Mesenchymal stem cell (in vitro differentiated cells and primary cell): ENCODE data around the gene CLCNKA.

Experiments
- DNase-seq: peaks from one replicate; pipeline ENCODE4 v3.0.0-alpha.2; 2013
- H2AFZ ChIP-seq: one replicate; pipeline ENCODE4 v1.6.1; 2013; ENCODE audit warnings: low read depth, mild to moderate bottlenecking, control low read depth, inconsistent platforms, low read length, moderate library complexity
- H2AK5ac ChIP-seq: 2 replicates; pipeline ENCODE4 v1.6.1; 2013; ENCODE audit warnings: low read length, moderate library complexity, mild to moderate bottlenecking, inconsistent platforms; ENCODE audit not compliant: severe bottlenecking
- H2BK120ac ChIP-seq: one replicate; pipeline ENCODE4 v1.6.1; 2013; ENCODE audit warnings: low read depth, mild to moderate bottlenecking, inconsistent platforms, low read length, moderate library complexity
- H2BK12ac ChIP-seq, 2 experiments: one replicate each; pipeline ENCODE4 v1.6.1; 2013; ENCODE audit warnings: inconsistent platforms in 2 of 2, low read length in 2 of 2, mild to moderate bottlenecking in 2 of 2, moderate library complexity in 2 of 2, control low read depth in 1 of 2
- H2BK15ac ChIP-seq: one replicate; pipeline ENCODE4 v1.6.1; 2013; ENCODE audit warnings: mild to moderate bottlenecking, low read depth, inconsistent platforms; ENCODE audit not compliant: poor library complexity, severe bottlenecking
- H2BK5ac ChIP-seq: 2 replicates; pipeline ENCODE4 v1.6.1; 2013; ENCODE audit warnings: low read depth, mild to moderate bottlenecking, low read length, control low read depth, inconsistent platforms; ENCODE audit not compliant: poor library complexity, severe bottlenecking
- H3K14ac ChIP-seq, 2 experiments: one replicate each; pipeline ENCODE4 v1.6.1; 2013; ENCODE audit warnings: inconsistent platforms in 2 of 2, low read length in 2 of 2, control low read depth in 1 of 2, mild to moderate bottlenecking in 1 of 2, moderate library complexity in 1 of 2
- H3K18ac ChIP-seq, 2 experiments: one replicate each; pipeline ENCODE4 v1.6.1; 2013; ENCODE audit warnings: inconsistent platforms in 2 of 2, low read length in 2 of 2, control low read depth in 1 of 2, low read depth in 1 of 2, mild to moderate bottlenecking in 1 of 2
- H3K23ac ChIP-seq, 2 experiments: one replicate each; pipeline ENCODE4 v1.6.1; 2013; ENCODE audit warnings: inconsistent platforms in 2 of 2, low read length in 2 of 2, mild to moderate bottlenecking in 2 of 2, moderate library complexity in 2 of 2, control low read depth in 1 of 2
- H3K27ac ChIP-seq: 2 replicates; pipeline ENCODE4 v1.5.1; 2013; ENCODE audit warnings: mild to moderate bottlenecking, moderate library complexity, low read length, control low read depth, inconsistent platforms; ENCODE audit not compliant: poor library complexity, severe bottlenecking
- H3K27me3 ChIP-seq, 2 experiments: 2 replicates each; pipeline versions ENCODE4 v1.6.1 to v1.7.0; 2013; ENCODE audit warnings: low read length in 2 of 2, mild to moderate bottlenecking in 2 of 2, moderate library complexity in 2 of 2, control low read depth in 1 of 2, inconsistent platforms in 1 of 2; ENCODE audit not compliant: control insufficient read depth in 1 of 2, insufficient read depth in 1 of 2
- H3K36me3 ChIP-seq, 2 experiments: 2 replicates each; pipeline versions ENCODE4 v1.6.1 to v1.7.0; 2013; ENCODE audit warnings: low read length in 2 of 2, control low read depth in 1 of 2, inconsistent platforms in 1 of 2, low read depth in 1 of 2, mild to moderate bottlenecking in 1 of 2; ENCODE audit not compliant: insufficient read depth in 2 of 2, control insufficient read depth in 1 of 2
- H3K4ac ChIP-seq, 2 experiments: one replicate each; pipeline ENCODE4 v1.6.1; 2013; ENCODE audit warnings: inconsistent platforms in 2 of 2, low read length in 2 of 2, mild to moderate bottlenecking in 2 of 2, moderate library complexity in 2 of 2, control low read depth in 1 of 2, low read depth in 1 of 2
- H3K4me1 ChIP-seq: 2 replicates; pipeline ENCODE4 v1.6.1; 2013; ENCODE audit warnings: low read depth, low read length, control low read depth; ENCODE audit not compliant: control insufficient read depth, insufficient read depth
- H3K4me2 ChIP-seq: 2 replicates; pipeline ENCODE4 v1.6.1; 2013; ENCODE audit warnings: low read length, mild to moderate bottlenecking, inconsistent platforms; ENCODE audit not compliant: poor library complexity, severe bottlenecking
- H3K4me3 ChIP-seq, 2 experiments: 2 replicates each; pipeline versions ENCODE4 v1.5.1 to v1.7.0; 2013; ENCODE audit warnings: low read length in 2 of 2, mild to moderate bottlenecking in 2 of 2, control low read depth in 1 of 2, low read depth in 1 of 2; ENCODE audit not compliant: insufficient read depth in 1 of 2
- H3K79me1 ChIP-seq: replicated peaks from 2 replicates; pipeline ENCODE4 v1.6.1; 2013; ENCODE audit warnings: mild to moderate bottlenecking, control low read depth, low read length, inconsistent platforms; ENCODE audit not compliant: poor library complexity, severe bottlenecking
- H3K9ac ChIP-seq: 2 replicates; pipeline ENCODE4 v1.7.0; 2013; ENCODE audit warnings: mild to moderate bottlenecking, low read length, moderate library complexity
- H3K9me3 ChIP-seq: 2 replicates; pipeline ENCODE4 v1.7.0; 2013; ENCODE audit warnings: mild to moderate bottlenecking, low read length; ENCODE audit not compliant: control insufficient read depth
- H4K8ac ChIP-seq: one replicate; pipeline ENCODE4 v1.6.1; 2013; ENCODE audit warnings: inconsistent platforms, mild to moderate bottlenecking, low read length, moderate library complexity
- H4K91ac ChIP-seq: one replicate; pipeline ENCODE4 v1.6.1; 2013; ENCODE audit warnings: mild to moderate bottlenecking, low read length, inconsistent platforms
- WGBS: methylation state at CpG from one replicate; pipeline ENCODE4 v1.1.7; 2013; ENCODE audit warnings: mixed read lengths; 5-methylcytosine and 5-hydroxymethylcytosine counted together

CLCNKA gene

GRCh38 chr1:16074217-16074616 is 52.4 kb downstream of the CLCNKA start:
- no peak overlapping the region for H2BK15ac ChIP-seq
- H3K9me3 ChIP-seq, result no peaks in the 10 kb centered on the region
- no peak overlapping the region for H3K9ac ChIP-seq
- no peak overlapping the region for H4K8ac ChIP-seq
- H3K27ac ChIP-seq, result no peak overlapping the region
- H3K18ac ChIP-seq, result peak overlapping the region in 1 of 2 experiments; percentile 34
- DNase-seq, result no peak
- no peak overlapping the region for H2BK120ac ChIP-seq
- no peak overlapping the region for H3K4me2 ChIP-seq
- no peak overlapping the region for H3K4ac ChIP-seq
- H2AFZ ChIP-seq, result no peak overlapping the region
- no peak overlapping the region for H3K23ac ChIP-seq
- H3K79me1 ChIP-seq, result no peaks in the 10 kb centered on the region
- H2BK5ac ChIP-seq, result no peak overlapping the region
- H3K27me3 ChIP-seq, result peaks cover 0 to 4% of the 10 kb centered on the region in 2 experiments
- peak overlapping the region in 1 of 2 experiments; percentile 36 for H3K14ac ChIP-seq
- H4K91ac ChIP-seq, result no peak overlapping the region
- no peaks in the 10 kb centered on the region for H3K36me3 ChIP-seq
- H3K4me1 ChIP-seq, result peaks cover 41% of the 10 kb centered on the region
- WGBS, result 80% methylated on average over 5 of the region's 5 CpGs
- peak overlapping the region in 1 of 2 experiments; percentile 71 for H3K4me3 ChIP-seq
- H2AK5ac ChIP-seq, result peak overlapping the region; percentile 13
- H2BK12ac ChIP-seq, result peak overlapping the region in 1 of 2 experiments; percentile 34

- H3K4ac ChIP-seq, result peak overlapping the region in 1 of 2 experiments; percentile 13
- H3K9ac ChIP-seq, result peak overlapping the region; percentile 72
- H2AFZ ChIP-seq, result no peak overlapping the region
- WGBS, result 93% methylated on average over 10 of the region's 11 CpGs
- H4K8ac ChIP-seq, result peak overlapping the region; percentile 91
- H2BK12ac ChIP-seq, result peak overlapping the region; percentile 4 to 73
- no peak overlapping the region for H3K4me2 ChIP-seq
- no peak overlapping the region for H3K23ac ChIP-seq
- peak; percentile 52 for DNase-seq
- H3K4me3 ChIP-seq, result no peak overlapping the region
- no peaks in the 10 kb centered on the region for H3K36me3 ChIP-seq
- H2BK5ac ChIP-seq, result no peak overlapping the region
- peak overlapping the region; percentile 30 to 57 for H3K18ac ChIP-seq
- H3K9me3 ChIP-seq, result no peaks in the 10 kb centered on the region
- H2BK15ac ChIP-seq, result peak overlapping the region; percentile 6
- H3K4me1 ChIP-seq, result peaks cover 43% of the 10 kb centered on the region
- H3K27ac ChIP-seq, result no peak overlapping the region
- no peaks in the 10 kb centered on the region for H3K79me1 ChIP-seq
- peak overlapping the region; percentile 84 for H4K91ac ChIP-seq
- peak overlapping the region; percentile 78 for H2AK5ac ChIP-seq
- H3K27me3 ChIP-seq, result peaks cover 0 to 4% of the 10 kb centered on the region in 2 experiments
- no peak overlapping the region for H3K14ac ChIP-seq
- H2BK120ac ChIP-seq, result no peak overlapping the region
Measured at GRCh38 chr1:16075337-16076030, 53.6 kb downstream of the CLCNKA start.

GRCh38 chr1:16076031-16076864 is 54.4 kb downstream of the CLCNKA start:
- Histone ChIP-seq H3K23ac (no peak overlapping the region), H3K14ac (peak overlapping the region in 1 of 2 experiments; percentile 19), H3K9me3 (no peaks in the 10 kb centered on the region), H4K8ac (peak overlapping the region; percentile 91), H2AFZ (no peak overlapping the region), H2BK5ac (no peak overlapping the region), H3K18ac (peak overlapping the region; percentile 38 to 57), H3K4me2 (no peak overlapping the region), H2BK12ac (peak overlapping the region; percentile 4 to 73), H2BK120ac (no peak overlapping the region), H3K9ac (peak overlapping the region; percentile 72), H3K36me3 (no peaks in the 10 kb centered on the region), H2AK5ac (peak overlapping the region; percentile 21), H3K27ac (no peak overlapping the region), H3K4ac (peak overlapping the region in 1 of 2 experiments; percentile 13), H3K27me3 (peaks cover 0 to 4% of the 10 kb centered on the region in 2 experiments), H4K91ac (peak overlapping the region; percentile 84), H2BK15ac (no peak overlapping the region), H3K4me3 (no peak overlapping the region), H3K79me1 (no peaks in the 10 kb centered on the region), H3K4me1 (peaks cover 43% of the 10 kb centered on the region)
- DNase-seq, result peak; percentile 95
- WGBS, result 65% methylated on average over 13 of the region's 14 CpGs

GRCh38 chr1:16076865-16077238 is 55.0 kb downstream of the CLCNKA start:
- no peak overlapping the region for H4K91ac ChIP-seq
- H3K4me2 ChIP-seq, result no peak overlapping the region
- H2BK5ac ChIP-seq, result no peak overlapping the region
- H3K36me3 ChIP-seq, result no peaks in the 10 kb centered on the region
- no peak overlapping the region for H3K23ac ChIP-seq
- H3K9ac ChIP-seq, result peak overlapping the region; percentile 72
- no peak for DNase-seq
- no peak overlapping the region for H2BK15ac ChIP-seq
- no peak overlapping the region for H3K4ac ChIP-seq
- 90% methylated on average over 11 of the region's 11 CpGs for WGBS
- H3K4me1 ChIP-seq, result peaks cover 43% of the 10 kb centered on the region
- no peak overlapping the region for H2AFZ ChIP-seq
- no peak overlapping the region for H3K14ac ChIP-seq
- H2AK5ac ChIP-seq, result no peak overlapping the region
- no peak overlapping the region for H3K18ac ChIP-seq
- no peak overlapping the region for H4K8ac ChIP-seq
- H2BK120ac ChIP-seq, result no peak overlapping the region
- no peak overlapping the region for H3K4me3 ChIP-seq
- peaks cover 0 to 4% of the 10 kb centered on the region in 2 experiments for H3K27me3 ChIP-seq
- no peaks in the 10 kb centered on the region for H3K9me3 ChIP-seq
- no peak overlapping the region for H2BK12ac ChIP-seq
- no peaks in the 10 kb centered on the region for H3K79me1 ChIP-seq
- no peak overlapping the region for H3K27ac ChIP-seq
